ENCODE results near the gene MYOF.

DNA sequence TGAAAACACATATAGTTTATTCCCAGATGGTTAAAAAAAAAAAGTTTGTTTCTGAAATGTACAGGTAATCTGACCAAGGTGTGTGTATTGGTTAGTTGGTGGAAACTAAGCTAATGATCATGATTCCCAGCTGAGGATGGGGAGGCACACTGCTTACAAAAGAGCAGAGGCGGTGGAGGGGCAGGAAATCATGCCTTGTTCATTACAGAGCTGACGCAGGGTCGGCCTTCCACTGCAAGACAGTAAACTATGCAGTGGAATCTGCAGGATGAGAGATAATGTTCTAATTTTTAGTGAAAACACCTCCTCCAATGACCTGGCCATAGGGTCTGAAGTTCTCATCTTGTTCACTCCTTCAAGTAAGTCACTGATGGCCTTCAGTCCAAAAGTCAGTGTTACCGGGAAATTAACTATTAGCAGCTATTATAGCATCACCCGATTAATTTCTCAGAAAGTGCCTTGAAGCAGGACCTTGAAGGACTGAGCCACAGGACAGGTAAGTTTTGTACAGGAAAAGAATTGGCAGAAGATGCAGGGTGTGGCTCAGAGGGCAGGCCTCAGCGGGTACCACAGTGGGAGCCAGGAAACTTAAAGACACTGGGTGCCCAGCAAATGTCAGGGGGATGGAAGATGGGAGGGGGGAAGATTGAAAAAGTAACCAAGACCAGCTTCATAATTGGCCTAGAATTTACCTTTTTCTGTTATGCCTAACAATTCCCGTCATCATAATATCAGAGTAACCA is 36.0 kb downstream of the MYOF start:
- TF ChIP-seq, protein P1, sequence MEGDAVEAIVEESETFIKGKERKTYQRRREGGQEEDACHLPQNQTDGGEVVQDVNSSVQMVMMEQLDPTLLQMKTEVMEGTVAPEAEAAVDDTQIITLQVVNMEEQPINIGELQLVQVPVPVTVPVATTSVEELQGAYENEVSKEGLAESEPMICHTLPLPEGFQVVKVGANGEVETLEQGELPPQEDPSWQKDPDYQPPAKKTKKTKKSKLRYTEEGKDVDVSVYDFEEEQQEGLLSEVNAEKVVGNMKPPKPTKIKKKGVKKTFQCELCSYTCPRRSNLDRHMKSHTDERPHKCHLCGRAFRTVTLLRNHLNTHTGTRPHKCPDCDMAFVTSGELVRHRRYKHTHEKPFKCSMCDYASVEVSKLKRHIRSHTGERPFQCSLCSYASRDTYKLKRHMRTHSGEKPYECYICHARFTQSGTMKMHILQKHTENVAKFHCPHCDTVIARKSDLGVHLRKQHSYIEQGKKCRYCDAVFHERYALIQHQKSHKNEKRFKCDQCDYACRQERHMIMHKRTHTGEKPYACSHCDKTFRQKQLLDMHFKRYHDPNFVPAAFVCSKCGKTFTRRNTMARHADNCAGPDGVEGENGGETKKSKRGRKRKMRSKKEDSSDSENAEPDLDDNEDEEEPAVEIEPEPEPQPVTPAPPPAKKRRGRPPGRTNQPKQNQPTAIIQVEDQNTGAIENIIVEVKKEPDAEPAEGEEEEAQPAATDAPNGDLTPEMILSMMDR (optimal IDR thresholded peaks at IDR 0.05 in 1 of 3, IDR thresholded peaks at IDR 0.05 in 1 of 3, conservative IDR thresholded peaks at IDR 0.05 in 1 of 3; ENCODE audit: extremely low read depth in 1 of 3, insufficient read depth in 2 of 3, low read length in 3 of 3), result no peak
- no peak for TF ChIP-seq EZH2 (IDR thresholded peaks at IDR 0.05; ENCODE audit: low read length)
